GM20000 (cell line): ENCODE data around the gene HBEGF.
"Not testable (repeated sequence)": the region's sequence is repeated elsewhere in the genome, so short reads cannot be mapped to it uniquely, and the experiment has no call there.

ENCODE experiments used
- DNase-seq: peaks from one replicate; pipeline ENCODE4 v3.0.0; 2012; ENCODE audit warnings: low spot score
- CTCF ChIP-seq: IDR thresholded peaks from 2 replicates; pipeline ENCODE4 v1.5.1; 2012; ENCODE audit warnings: mild to moderate bottlenecking, control low read depth; ENCODE audit errors: extremely low read depth, missing control alignments

HBEGF gene

DNA sequence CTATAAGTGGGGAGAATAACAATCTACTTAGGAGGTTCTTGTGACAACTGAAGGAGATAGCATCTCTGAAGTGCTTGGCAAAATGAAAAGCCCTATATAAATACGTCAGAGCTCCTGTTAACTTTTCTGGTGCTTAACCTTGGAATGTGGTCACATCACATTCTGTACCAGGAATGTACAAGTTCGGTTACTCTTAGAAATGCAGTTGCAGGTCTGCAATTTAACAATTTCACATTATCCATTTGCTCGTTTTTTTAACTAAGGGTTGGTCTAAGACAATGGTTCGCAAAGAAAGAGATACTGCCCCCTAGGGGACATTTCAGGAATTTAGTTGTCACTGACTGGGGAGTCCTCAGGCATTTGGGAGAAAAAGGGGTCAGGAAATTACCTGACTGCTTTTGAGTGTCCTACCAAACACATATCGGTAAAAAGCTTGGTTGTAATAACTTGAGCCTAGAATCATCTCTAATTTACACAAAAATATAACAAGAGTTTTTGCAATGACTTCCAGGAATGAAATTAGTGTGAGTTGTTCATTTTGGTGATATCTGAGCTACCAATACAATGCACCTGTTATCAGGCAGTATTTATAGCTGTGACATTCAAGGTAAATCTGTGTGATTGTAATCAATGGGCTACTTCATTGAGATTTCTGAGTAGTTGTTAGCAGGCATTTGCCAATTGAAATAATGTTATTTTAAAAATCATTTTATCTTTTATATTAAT is 5.4 kb upstream of the HBEGF start:
- TF ChIP-seq CTCF = peak; percentile 66

DNA sequence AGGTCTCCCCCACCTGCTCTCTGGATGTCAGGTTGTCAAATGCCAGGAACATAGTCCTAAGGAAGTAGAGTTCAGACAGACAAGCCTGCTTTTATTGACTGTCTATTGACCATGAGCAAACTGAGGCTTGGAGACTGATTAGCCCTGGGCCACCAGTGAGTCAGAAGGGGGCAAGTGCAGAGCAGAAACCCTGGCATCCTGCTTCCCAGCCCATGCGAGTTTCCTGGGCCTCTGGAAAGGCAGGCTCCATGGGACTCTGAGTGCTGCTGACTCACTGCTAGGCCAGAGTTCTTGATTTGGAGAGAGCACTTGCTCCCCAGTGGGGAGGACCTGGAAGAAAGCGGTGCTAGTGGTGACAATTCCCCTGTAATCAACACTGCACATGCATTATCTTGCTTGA is 2.8 kb upstream of the HBEGF start:
- no peak for DNase-seq
- TF ChIP-seq CTCF = no peak

More for the DNA sequence above, 5.4 kb upstream of the HBEGF start:
- DNase-seq = peak; percentile 74

DNA sequence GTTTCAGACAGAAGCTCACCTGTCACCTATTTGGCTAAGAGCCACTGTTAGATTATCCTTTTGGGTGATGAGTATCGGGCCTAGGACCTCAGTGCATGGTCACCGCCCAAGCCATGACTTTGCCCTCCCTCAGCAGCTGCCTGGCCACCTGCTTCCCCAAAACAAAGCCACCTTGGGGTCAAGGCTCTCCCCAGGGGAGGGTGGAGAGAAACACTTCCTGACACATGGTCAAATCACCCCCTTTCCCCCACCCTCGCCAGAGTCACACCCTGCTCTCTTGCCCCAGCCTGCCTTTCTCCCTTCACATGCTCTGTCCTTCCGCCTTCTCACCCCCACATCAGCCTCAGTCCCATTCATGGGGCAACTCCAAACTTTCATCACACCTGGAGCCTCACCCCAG is 1.7 kb upstream of the HBEGF start:
- DNase-seq = no peak
- no peak for TF ChIP-seq CTCF

DNA sequence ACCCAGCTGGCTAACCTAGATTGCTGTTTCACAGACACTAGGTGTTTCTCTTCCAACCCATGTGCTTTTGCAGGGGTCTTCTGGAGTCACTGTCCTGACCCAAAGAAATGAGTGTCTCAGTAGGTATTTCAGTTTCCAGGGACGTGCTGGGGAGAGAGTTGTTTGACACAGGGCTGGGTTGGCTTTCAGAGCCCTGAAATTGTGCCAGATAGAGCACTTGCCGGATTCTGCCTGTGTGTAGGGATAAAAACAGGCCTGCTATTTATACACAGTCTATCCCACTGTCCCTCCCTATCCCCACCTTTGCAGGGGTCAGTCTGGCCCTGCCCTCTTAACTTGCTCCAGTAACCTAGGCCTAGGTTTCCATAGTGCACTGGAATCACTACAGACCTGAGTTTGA is 957 bp upstream of the HBEGF start:
- no peak for TF ChIP-seq CTCF
- DNase-seq = no peak

DNA sequence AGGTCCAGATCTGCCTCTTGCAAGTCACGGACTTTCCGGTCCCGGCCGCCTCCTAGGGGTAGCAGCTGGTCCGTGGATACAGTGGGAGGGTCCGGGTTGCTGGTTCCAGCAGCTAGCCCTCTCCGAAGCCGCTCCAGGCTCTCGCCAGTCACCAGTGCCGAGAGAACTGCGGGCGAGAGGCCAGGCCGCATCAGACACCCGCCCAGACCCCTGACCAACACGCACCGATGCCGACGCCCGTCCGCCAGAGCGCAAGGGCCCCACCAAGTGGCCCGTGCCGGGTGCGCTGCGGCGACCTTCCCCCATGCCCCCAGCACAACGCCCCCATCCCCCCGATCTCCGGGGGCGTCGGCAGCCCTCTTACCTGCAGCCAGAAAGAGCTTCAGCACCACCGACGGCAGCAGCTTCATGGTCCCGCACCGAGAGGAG is 470 bp downstream of the HBEGF start:
- no peak for DNase-seq
- TF ChIP-seq CTCF = peak; percentile 7

GRCh38 chr5:140344683-140345423 is 1.6 kb downstream of the HBEGF start:
- TF ChIP-seq CTCF = no peak
- peak; percentile 28 for DNase-seq

GRCh38 chr5:140343849-140344248 is 2.6 kb downstream of the HBEGF start:
- not testable (repeated sequence) for DNase-seq
